RWPE2 (cell line): Measurements from ENCODE around the gene DLG2.

Experiments used
- ATAC-seq: fragments of 200-7000 bp; cut with Tn5 transposase; 3 replicates; pipeline ENCODE4 v1.9.1; 2021; ENCODE audit warnings: low read depth
- DNase-seq: peaks from one replicate; pipeline ENCODE4 v3.0.0-alpha.2; 2020; ENCODE audit warnings: low spot score
- H3K27ac ChIP-seq: fragments of 450-650 bp; 2 replicates; pipeline ENCODE4 v1.5.1; 2017; ENCODE audit warnings: mild to moderate bottlenecking; ENCODE audit not compliant: poor library complexity, severe bottlenecking
- H3K27me3 ChIP-seq: fragments of 250-450 bp; sonication (Bioruptor Pico); 2 replicates; pipeline ENCODE4 v1.5.1; 2021; ENCODE audit warnings: mild to moderate bottlenecking, moderate library complexity; ENCODE audit not compliant: insufficient read depth, poor library complexity, severe bottlenecking
- H3K36me3 ChIP-seq: fragments of 250-450 bp; sonication (Bioruptor Pico); 2 replicates; pipeline ENCODE4 v1.5.1; 2020; ENCODE audit warnings: low read depth, mild to moderate bottlenecking, moderate library complexity
- H3K4me1 ChIP-seq: fragments of 250-450 bp; sonication (Bioruptor Pico); 2 replicates; pipeline ENCODE4 v1.5.1; 2021; ENCODE audit warnings: mild to moderate bottlenecking, moderate library complexity; ENCODE audit not compliant: insufficient read depth, poor library complexity, severe bottlenecking
- H3K4me3 ChIP-seq: fragments of 250-450 bp; sonication (Bioruptor Pico); 2 replicates; pipeline ENCODE4 v1.5.1; 2021; ENCODE audit warnings: mild to moderate bottlenecking, moderate library complexity; ENCODE audit not compliant: severe bottlenecking
- H3K9me3 ChIP-seq: fragments of 250-450 bp; sonication (Bioruptor Pico); 2 replicates; pipeline ENCODE4 v1.5.1; 2021; ENCODE audit warnings: mild to moderate bottlenecking, moderate library complexity; ENCODE audit not compliant: severe bottlenecking
- CTCF ChIP-seq: fragments of 450-650 bp; IDR thresholded peaks from one replicate; pipeline ENCODE4 v1.5.1; 2017; ENCODE audit warnings: mild to moderate bottlenecking, moderate library complexity; ENCODE audit not compliant: poor library complexity, severe bottlenecking

DLG2 gene

DNA sequence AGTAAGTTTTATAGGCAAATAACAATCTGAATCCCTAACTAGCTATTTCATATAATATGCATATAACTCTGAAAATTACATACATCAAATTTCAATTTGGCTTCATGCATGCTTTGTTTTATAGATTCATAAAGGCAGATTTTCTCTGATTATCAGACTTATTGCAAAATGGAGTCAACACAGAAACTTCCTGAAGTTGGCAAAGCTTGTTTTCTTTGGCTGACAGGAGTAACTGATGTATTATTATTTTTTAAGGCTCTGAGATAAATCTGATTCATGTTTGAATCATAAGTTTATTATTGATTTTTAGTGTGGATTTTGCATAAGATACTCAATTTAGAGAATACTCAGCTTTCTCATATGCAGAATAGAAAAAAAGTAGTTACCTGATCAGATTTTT is 1984.6 kb downstream of the DLG2 start:
- TF ChIP-seq CTCF, result no peak
- Histone ChIP-seq H3K4me1 (no peaks in the 10 kb centered on the region), H3K4me3 (no peak overlapping the region), H3K27ac (no peak overlapping the region), H3K9me3 (no peaks in the 10 kb centered on the region), H3K27me3 (no peaks in the 10 kb centered on the region), H3K36me3 (no peaks in the 10 kb centered on the region)
- ATAC-seq (no peak), DNase-seq (no peak)

GRCh38 chr11:83641511-83641910 is 1985.6 kb downstream of the DLG2 start:
- TF ChIP-seq CTCF, result no peak
- Histone ChIP-seq H3K9me3 (no peaks in the 10 kb centered on the region), H3K27me3 (no peaks in the 10 kb centered on the region), H3K4me3 (no peak overlapping the region), H3K4me1 (no peaks in the 10 kb centered on the region), H3K36me3 (no peaks in the 10 kb centered on the region), H3K27ac (no peak overlapping the region)
- ATAC-seq (no peak), DNase-seq (no peak)

- Histone ChIP-seq H3K36me3 (no peaks in the 10 kb centered on the region), H3K27me3 (no peaks in the 10 kb centered on the region), H3K4me1 (no peaks in the 10 kb centered on the region), H3K9me3 (no peaks in the 10 kb centered on the region), H3K4me3 (no peak overlapping the region), H3K27ac (no peak overlapping the region)
- TF ChIP-seq CTCF, result no peak
- ATAC-seq (no peak), DNase-seq (no peak)
These were observed 1987.0 kb downstream of the DLG2 start for GRCh38 chr11:83639995-83640758.

DNA sequence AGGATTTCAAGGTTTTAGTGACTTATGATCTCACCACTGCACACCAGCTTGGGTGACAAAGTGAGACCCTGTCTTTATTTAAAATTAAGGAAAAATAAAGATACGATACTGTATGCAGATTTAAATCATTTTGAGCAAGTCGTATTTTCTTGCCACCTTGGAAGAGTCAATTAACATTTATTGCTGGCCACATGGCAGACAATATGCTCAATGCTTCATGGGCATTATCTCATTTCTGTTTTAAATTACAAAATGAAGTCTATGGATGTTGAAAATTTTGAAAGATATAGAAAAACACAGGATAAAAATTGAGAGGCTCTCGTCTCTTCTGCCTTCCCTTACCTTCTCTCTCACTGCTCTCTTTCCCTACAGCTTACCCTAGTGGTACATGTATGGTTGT is 1992.0 kb downstream of the DLG2 start:
- no peak for ATAC-seq
- TF ChIP-seq CTCF, result no peak

GRCh38 chr11:83630211-83630610 is 1996.9 kb downstream of the DLG2 start:
- no peaks in the 10 kb centered on the region for H3K27me3 ChIP-seq
- H3K4me1 ChIP-seq, result no peaks in the 10 kb centered on the region
- H3K4me3 ChIP-seq, result no peak overlapping the region
- no peak for DNase-seq
- H3K9me3 ChIP-seq, result no peaks in the 10 kb centered on the region
- no peaks in the 10 kb centered on the region for H3K36me3 ChIP-seq
- no peak overlapping the region for H3K27ac ChIP-seq
- no peak for TF ChIP-seq CTCF
- no peak for ATAC-seq

More for the DNA sequence above, 1992.0 kb downstream of the DLG2 start:
- Histone ChIP-seq H3K9me3 (no peaks in the 10 kb centered on the region), H3K4me1 (no peaks in the 10 kb centered on the region), H3K4me3 (no peak overlapping the region), H3K36me3 (no peaks in the 10 kb centered on the region), H3K27ac (no peak overlapping the region), H3K27me3 (no peaks in the 10 kb centered on the region)
- no peak for DNase-seq
